GM12874 (cell line): ENCODE results near the gene CEP85L.

Experiments
- TF ChIP-seq, protein P1 (sequence below): IDR thresholded peaks from 2 replicates; pipeline ENCODE4 v1.5.1; 2011; ENCODE audit warnings: low read depth, mild to moderate bottlenecking, control low read depth, low read length, moderate library complexity; ENCODE audit not compliant: insufficient read depth

The CEP85L gene

DNA sequence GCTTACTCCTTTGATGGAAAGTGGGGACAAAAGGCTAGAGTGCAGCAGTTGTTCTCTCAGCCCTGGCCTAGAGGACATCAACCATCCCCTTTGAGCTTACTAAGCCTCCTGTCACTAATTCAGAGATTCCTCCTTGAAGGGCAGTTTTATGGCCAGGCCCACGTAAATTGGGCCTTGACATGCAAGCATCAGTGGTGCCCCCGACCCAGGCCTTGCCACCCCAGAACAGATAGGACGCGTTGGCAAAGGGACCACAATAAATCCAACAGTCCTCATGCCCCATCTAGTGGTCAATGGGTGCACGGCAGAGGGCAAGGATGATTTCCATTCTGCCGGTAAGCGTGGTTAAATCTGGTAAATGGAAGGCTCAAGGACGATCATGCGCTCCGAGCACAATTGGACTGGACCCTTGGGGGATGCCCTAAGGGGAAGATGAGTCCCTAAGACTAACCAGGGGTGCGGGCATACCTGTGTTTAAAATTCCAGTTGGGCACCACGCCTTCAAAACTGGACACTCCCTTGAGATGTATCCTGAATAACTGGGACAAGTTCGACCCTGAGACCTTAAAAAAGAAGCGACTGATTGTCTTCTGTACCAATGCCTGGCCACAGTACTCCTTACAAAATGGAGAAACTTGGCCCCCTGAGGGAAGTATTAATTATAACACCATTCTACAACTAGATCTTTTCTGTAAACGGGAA, 32.6 kb downstream of the CEP85L start:
- TF ChIP-seq, protein P1, sequence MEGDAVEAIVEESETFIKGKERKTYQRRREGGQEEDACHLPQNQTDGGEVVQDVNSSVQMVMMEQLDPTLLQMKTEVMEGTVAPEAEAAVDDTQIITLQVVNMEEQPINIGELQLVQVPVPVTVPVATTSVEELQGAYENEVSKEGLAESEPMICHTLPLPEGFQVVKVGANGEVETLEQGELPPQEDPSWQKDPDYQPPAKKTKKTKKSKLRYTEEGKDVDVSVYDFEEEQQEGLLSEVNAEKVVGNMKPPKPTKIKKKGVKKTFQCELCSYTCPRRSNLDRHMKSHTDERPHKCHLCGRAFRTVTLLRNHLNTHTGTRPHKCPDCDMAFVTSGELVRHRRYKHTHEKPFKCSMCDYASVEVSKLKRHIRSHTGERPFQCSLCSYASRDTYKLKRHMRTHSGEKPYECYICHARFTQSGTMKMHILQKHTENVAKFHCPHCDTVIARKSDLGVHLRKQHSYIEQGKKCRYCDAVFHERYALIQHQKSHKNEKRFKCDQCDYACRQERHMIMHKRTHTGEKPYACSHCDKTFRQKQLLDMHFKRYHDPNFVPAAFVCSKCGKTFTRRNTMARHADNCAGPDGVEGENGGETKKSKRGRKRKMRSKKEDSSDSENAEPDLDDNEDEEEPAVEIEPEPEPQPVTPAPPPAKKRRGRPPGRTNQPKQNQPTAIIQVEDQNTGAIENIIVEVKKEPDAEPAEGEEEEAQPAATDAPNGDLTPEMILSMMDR = peak; percentile 89

DNA sequence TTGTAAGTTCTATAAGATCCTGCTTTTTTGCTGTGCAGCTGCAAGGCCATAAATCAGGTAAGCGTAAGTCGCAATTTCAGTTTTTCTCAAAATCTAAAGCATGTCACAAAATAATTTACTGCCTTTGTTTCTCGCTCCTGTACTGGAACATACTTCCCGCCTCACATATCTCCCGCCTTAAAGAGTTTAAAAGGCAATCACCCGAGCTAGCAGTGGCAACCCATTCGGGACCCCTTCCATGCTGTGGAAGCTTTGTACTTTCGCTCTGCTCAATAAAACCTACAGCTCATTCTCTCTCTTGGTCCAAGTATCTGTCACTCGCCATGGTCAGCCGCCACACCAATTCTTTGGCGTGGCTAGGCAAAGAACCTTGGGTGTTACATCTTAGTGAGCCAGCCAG, 34.0 kb downstream of the CEP85L start:
- TF ChIP-seq, protein P1 = no peak

DNA sequence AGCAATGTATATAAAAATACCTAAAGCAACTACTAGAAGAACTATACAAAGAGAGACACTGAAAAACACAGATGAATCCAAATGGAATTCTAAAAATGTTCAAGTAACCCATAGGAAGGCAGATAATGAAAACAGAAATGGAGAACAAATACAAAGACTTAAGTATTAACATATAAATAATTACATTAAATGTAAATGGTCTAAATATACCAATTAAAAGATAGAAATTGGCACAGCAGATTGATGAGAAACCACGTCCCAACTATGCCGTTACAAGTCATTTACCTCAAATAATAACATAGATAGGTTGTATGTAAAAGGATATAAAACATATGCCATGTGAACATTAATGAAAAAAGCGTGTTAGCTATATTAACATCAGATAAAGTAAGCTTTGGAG, 40.1 kb downstream of the CEP85L start:
- TF ChIP-seq, protein P1 = no peak

GRCh38 chr6:118606858-118607257, 44.5 kb downstream of the CEP85L start:
- TF ChIP-seq, protein P1 = no peak

- TF ChIP-seq, protein P1 = no peak
Observed at GRCh38 chr6:118606268-118606667, 45.1 kb downstream of the CEP85L start.

GRCh38 chr6:118603372-118603771, 48.0 kb downstream of the CEP85L start:
- TF ChIP-seq, protein P1 = no peak

GRCh38 chr6:118602300-118602699, 49.1 kb downstream of the CEP85L start:
- TF ChIP-seq, protein P1 = no peak
